ENCODE measurements around the gene FTO.
"Not testable (repeated sequence)": the region's sequence is repeated elsewhere in the genome, so short reads cannot be mapped to it uniquely, and the experiment has no call there.

The FTO gene

GRCh38 chr16:53836142-53836541 is 132.2 kb downstream of the FTO start:
- no peak for DNase-seq

DNA sequence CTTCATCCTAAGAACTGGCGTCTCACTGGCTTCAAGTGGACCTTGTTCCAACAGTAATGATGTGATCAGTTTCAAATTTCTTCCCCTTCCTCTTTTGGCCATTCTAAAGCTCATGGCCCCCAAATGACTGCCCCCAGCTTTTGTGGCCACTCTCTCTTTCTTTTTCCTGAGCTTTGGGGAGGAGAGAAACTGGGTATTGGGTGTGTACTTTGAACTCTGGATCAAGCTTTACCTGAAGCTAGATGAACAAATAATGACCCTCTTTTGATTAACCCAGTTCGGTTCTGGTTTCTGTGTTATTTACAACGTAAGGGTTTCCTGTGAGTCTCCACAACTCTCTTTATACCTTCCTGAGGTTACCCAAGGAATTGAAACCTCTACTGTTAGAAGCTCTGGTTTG is 132.7 kb downstream of the FTO start:
- DNase-seq: no peak

GRCh38 chr16:53837426-53837825 is 133.5 kb downstream of the FTO start:
- no peak for DNase-seq

DNA sequence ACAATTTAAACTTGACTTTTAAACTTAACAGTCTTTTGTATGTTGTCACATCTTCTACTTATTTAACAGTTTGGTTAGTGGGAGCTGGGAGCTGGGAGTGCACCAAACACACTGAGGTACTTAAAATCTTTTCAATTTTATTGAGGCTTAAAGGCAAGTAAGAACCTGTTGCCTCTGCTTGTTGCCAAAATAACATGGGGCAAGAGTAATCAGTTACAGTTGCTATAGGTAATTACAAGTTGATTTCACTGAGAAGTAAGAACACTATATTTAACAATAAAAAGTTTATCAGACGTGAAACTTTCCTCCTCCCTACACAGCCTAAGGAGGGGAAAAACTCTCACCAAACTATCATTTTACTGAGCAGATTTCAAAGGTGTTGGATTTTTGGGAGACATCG is 135.2 kb downstream of the FTO start:
- DNase-seq: no peak

GRCh38 chr16:53840456-53840855 is 136.5 kb downstream of the FTO start:
- DNase-seq: no peak

GRCh38 chr16:53841884-53842283 is 137.9 kb downstream of the FTO start:
- no peak for DNase-seq

- no peak for DNase-seq
Measured at GRCh38 chr16:53843084-53843483, 139.1 kb downstream of the FTO start.

- no peak for DNase-seq
Measured at GRCh38 chr16:53844804-53845203, 140.8 kb downstream of the FTO start.

- not testable (repeated sequence) for DNase-seq
Measured at GRCh38 chr16:53846549-53846948, 142.6 kb downstream of the FTO start.

GRCh38 chr16:53846971-53847370 is 143.0 kb downstream of the FTO start:
- DNase-seq: no peak

- DNase-seq: no peak
Measured at GRCh38 chr16:53848277-53848942, 144.5 kb downstream of the FTO start.

GRCh38 chr16:53848950-53849349 is 145.0 kb downstream of the FTO start:
- DNase-seq: no peak

- no peak for DNase-seq
Measured at GRCh38 chr16:53849585-53849984, 145.6 kb downstream of the FTO start.

GRCh38 chr16:53849994-53850393 is 146.0 kb downstream of the FTO start:
- DNase-seq: no peak

DNA sequence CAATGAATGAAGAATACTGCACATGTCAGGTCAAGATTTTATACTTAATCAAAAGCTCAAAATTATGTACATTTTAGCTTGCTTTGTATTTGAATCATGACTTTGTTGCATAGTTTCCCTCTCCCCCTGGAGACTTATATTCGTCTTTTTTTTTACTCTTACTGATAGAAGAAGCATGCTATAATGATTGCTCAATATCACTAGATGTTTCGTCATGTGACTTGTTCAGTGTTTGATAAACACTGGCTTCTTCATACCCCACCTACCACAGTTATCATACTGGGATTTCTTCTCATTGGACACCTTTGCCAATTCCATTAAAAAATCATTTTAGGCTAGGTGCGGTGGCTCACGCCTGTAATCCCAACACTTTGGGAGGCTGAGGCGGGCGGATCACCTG is 148.7 kb downstream of the FTO start:
- no peak for DNase-seq

DNA sequence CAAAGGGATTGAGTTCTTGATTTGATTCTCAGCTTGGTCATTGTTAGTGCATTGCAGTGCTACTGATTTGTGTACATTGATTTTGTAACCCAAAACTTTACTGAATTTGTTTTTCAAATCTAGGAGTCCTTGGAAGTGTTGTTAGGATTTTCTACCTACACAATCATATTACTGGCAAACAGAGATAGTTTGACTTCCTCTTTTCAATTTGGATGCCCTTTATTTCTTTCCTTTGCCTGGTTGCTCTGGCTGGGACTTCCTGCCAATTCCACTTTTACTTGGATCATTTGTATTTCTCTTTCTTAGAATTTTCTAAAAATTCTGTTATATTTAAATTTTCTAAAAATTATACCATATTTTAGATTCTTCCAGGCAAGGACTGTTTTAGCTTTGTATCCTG is 151.1 kb downstream of the FTO start:
- DNase-seq: no peak

DNA sequence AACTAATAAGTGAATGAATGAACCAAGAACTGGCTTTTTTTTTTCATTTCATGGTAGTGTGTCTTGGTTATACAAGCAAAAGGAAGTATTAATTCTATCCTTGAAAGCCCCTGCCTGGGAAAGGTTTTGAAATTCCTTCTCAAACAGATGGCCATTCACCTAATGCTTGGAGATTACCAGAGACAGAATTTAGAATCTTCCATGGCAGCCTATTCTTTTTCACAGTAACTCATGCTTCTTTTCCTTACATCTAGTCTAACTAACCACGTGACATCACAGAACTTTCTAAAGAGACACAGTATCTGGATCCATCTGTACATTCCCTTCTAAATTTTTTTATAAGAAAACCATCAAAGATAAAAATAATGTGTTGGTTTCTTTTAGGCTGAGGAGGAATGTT is 151.6 kb downstream of the FTO start:
- no peak for DNase-seq

DNA sequence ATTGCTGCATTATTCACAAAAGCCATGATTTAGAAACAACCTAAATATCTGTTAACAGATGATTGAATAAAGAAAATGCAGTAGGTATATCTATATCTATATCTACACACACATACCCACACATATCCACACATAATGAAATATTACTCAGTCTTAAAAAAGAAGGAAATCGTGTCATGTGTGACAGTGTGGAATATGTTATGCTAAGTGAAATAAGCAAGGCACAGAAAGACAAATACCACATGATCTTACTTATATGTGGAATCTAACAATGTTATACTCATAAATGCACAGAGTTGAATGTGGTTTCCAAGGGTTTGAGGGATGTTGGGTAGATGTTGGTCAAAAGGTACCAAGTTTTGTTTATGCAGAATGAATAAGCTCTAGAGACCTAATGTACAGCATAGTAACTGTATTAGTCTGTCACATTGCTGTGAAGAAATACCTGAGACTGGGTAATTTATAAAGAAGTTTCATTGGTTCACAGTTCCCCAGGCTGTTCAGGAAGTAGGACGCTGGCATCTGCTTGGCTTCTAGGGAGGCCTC is 156.1 kb downstream of the FTO start:
- no peak for DNase-seq

DNA sequence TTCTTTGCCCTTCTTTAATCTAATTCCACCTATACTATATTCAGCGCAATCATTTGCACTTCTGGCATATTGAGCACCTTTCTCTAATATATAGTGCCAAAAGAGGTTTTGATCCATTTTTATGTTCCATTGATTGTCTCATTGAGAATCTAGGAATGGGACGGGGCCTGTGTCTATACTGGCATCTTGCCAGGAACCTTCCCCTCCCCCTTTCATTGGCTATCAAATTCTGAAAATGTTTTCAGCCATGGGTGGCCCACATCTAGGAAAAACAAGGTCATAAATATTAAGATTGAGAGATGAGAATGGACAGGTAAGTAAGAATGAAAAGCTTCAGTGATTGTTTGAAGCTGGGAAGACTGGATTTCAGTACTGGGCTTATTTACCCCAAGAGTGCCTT is 159.9 kb downstream of the FTO start:
- DNase-seq: no peak

DNA sequence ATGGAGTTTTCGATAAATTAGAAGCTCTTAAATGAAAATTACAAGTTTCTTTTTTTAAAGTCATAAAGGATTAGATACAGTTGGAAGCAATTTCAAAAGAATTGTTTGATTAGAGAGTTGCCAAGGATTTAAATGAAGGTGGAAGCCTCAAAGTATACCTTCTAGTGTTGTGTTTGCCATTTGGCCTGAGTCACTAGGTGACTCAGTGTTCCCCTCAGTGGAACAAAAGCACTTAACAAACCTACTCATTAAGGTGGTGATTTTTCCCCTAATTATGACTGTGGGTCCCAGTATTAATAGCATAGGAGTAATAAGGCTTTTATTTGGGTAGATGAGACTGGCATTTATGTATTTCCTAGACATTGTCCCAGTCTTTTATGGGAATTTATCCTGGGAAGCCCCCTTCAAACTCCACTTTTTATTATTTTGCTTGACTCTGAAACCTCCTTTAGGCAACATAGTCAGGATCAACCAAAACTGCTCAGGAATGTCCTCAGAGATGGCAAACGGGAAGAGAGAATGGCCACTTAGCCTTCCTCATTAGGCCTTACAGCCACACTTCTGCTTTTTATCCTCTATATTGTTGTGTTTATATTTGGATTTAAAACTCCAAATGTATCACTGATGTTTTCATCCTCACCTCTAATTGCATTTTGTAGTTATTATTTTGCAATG is 161.0 kb downstream of the FTO start:
- DNase-seq: no peak

- no peak for DNase-seq
Measured at GRCh38 chr16:53865494-53865863, 161.5 kb downstream of the FTO start.

- no peak for DNase-seq
Measured at GRCh38 chr16:53866520-53866919, 162.6 kb downstream of the FTO start.

GRCh38 chr16:53870831-53871230 is 166.9 kb downstream of the FTO start:
- DNase-seq: no peak

Measured in NCI-H187 treated with DMSO at 0.1 percent for 48 hours (cell line).